SU-DHL-6 (cell line): Measurements from ENCODE around the gene MRPS22.

Experiments used
- H2AFZ ChIP-seq: fragments of 200-600 bp; sonication (generic); 2 replicates; pipeline ENCODE4 v1.6.1; 2014; ENCODE audit warnings: low read depth, mild to moderate bottlenecking, moderate library complexity, mixed read lengths, antibody characterized with exemption, low read length; ENCODE audit not compliant: severe bottlenecking
- H3F3A ChIP-seq: fragments of 200-600 bp; shearing (Covaris generic); 2 replicates; pipeline ENCODE4 v1.6.0; 2016; ENCODE audit warnings: antibody characterized with exemption, mild to moderate bottlenecking; ENCODE audit not compliant: insufficient read depth
- H3K27ac ChIP-seq: fragments of 200-600 bp; sonication (generic); 2 replicates; pipeline ENCODE4 v1.5.1; 2016; ENCODE audit warnings: low read depth, mild to moderate bottlenecking, low read length, moderate library complexity, mixed read lengths
- H3K27me3 ChIP-seq: fragments of 200-600 bp; sonication (generic), shearing (Covaris generic); 2 replicates; pipeline ENCODE4 v1.6.0; 2014; ENCODE audit warnings: mild to moderate bottlenecking, low read length
- H3K36me3 ChIP-seq: fragments of 200-600 bp; sonication (generic); 2 replicates; pipeline ENCODE4 v1.6.1; 2014; ENCODE audit warnings: mild to moderate bottlenecking, low read length, mixed read lengths
- H3K4me2 ChIP-seq: fragments of 300-600, 200-600 bp; shearing (Covaris generic), sonication (generic); 2 replicates; pipeline ENCODE4 v1.6.0; 2014; ENCODE audit warnings: low read length, low read depth, mild to moderate bottlenecking; ENCODE audit not compliant: poor library complexity, severe bottlenecking
- H3K4me3 ChIP-seq: fragments of 200-600 bp; sonication (generic); 2 replicates; pipeline ENCODE4 v1.5.1; 2014; ENCODE audit warnings: antibody characterized with exemption, low read length, mild to moderate bottlenecking, mixed read lengths; ENCODE audit not compliant: insufficient read depth, poor library complexity, severe bottlenecking
- H3K79me2 ChIP-seq: fragments of 200-600 bp; sonication (generic); 2 replicates; pipeline ENCODE4 v1.6.1; 2014; ENCODE audit warnings: mild to moderate bottlenecking, low read length, moderate library complexity; ENCODE audit not compliant: insufficient read depth
- H3K9ac ChIP-seq: fragments of 200-600 bp; sonication (generic); 2 replicates; pipeline ENCODE4 v1.7.0; 2014; ENCODE audit warnings: mild to moderate bottlenecking, low read length
- H3K9me2 ChIP-seq: fragments of 200-600 bp; sonication (generic); replicated peaks from 2 replicates; pipeline ENCODE4 v1.6.1; 2014; ENCODE audit warnings: low read length; ENCODE audit not compliant: insufficient read depth
- H3K9me3 ChIP-seq: fragments of 200-600 bp; sonication (generic); 2 replicates; pipeline ENCODE4 v1.6.1; 2014; ENCODE audit warnings: low read length, mixed read lengths; ENCODE audit not compliant: insufficient read depth
- H4K20me1 ChIP-seq: fragments of 200-600 bp; sonication (generic); 2 replicates; pipeline ENCODE4 v1.6.1; 2014; ENCODE audit warnings: low read depth, mild to moderate bottlenecking, antibody characterized with exemption, low read length, moderate library complexity, mixed read lengths
- CTCF ChIP-seq: fragments of 200-600 bp; sonication (generic); IDR thresholded peaks from one replicate; pipeline ENCODE4 v1.5.1; 2017; ENCODE audit warnings: antibody characterized with exemption, mild to moderate bottlenecking, low read length, moderate library complexity; ENCODE audit not compliant: insufficient read depth, poor library complexity, severe bottlenecking
- EZH2phosphoT487 ChIP-seq: fragments of 200-600 bp; sonication (generic), shearing (Covaris generic); conservative IDR thresholded peaks from 2 replicates; pipeline ENCODE4 v1.6.1; 2018; ENCODE audit warnings: mild to moderate bottlenecking, antibody characterized with exemption, low read length, moderate library complexity, mixed read lengths

Gene MRPS22

GRCh38 chr3:139317215-139317614 is 26.6 kb upstream of the MRPS22 start:
- H3K27me3 ChIP-seq: no peaks in the 10 kb centered on the region
- H3K9ac ChIP-seq: no peak overlapping the region
- H3K36me3 ChIP-seq: no peaks in the 10 kb centered on the region
- no peak overlapping the region for H3K27ac ChIP-seq
- no peak overlapping the region for H2AFZ ChIP-seq
- H3K79me2 ChIP-seq: no peaks in the 10 kb centered on the region
- H3F3A ChIP-seq: no peaks in the 10 kb centered on the region
- H3K4me2 ChIP-seq: no peak overlapping the region
- H3K9me3 ChIP-seq: no peaks in the 10 kb centered on the region
- TF ChIP-seq EZH2phosphoT487: no peak
- no peak for TF ChIP-seq CTCF
- no peaks in the 10 kb centered on the region for H4K20me1 ChIP-seq
- H3K9me2 ChIP-seq: no peaks in the 10 kb centered on the region
- H3K4me3 ChIP-seq: no peak overlapping the region

GRCh38 chr3:139317660-139318430 is 26.0 kb upstream of the MRPS22 start:
- Histone ChIP-seq H3K4me3 (no peak overlapping the region), H3K9ac (no peak overlapping the region), H3K27ac (no peak overlapping the region), H3F3A (no peaks in the 10 kb centered on the region), H3K9me3 (no peaks in the 10 kb centered on the region), H3K79me2 (no peaks in the 10 kb centered on the region), H3K9me2 (no peaks in the 10 kb centered on the region), H3K36me3 (no peaks in the 10 kb centered on the region), H3K27me3 (no peaks in the 10 kb centered on the region), H3K4me2 (no peak overlapping the region), H2AFZ (no peak overlapping the region), H4K20me1 (no peaks in the 10 kb centered on the region)
- TF ChIP-seq CTCF: no peak
- no peak for TF ChIP-seq EZH2phosphoT487

GRCh38 chr3:139318431-139318816 is 25.4 kb upstream of the MRPS22 start:
- Histone ChIP-seq H3K4me3 (no peak overlapping the region), H3K27me3 (no peaks in the 10 kb centered on the region), H3K79me2 (no peaks in the 10 kb centered on the region), H3K27ac (no peak overlapping the region), H4K20me1 (no peaks in the 10 kb centered on the region), H3K9ac (no peak overlapping the region), H3K9me3 (no peaks in the 10 kb centered on the region), H3K36me3 (no peaks in the 10 kb centered on the region), H3K4me2 (no peak overlapping the region), H2AFZ (no peak overlapping the region), H3K9me2 (no peaks in the 10 kb centered on the region), H3F3A (no peaks in the 10 kb centered on the region)
- no peak for TF ChIP-seq EZH2phosphoT487

- H3F3A ChIP-seq: no peaks in the 10 kb centered on the region
- H4K20me1 ChIP-seq: no peaks in the 10 kb centered on the region
Measured at GRCh38 chr3:139318826-139319225, 25.0 kb upstream of the MRPS22 start.

More at GRCh38 chr3:139318826-139319225, 25.0 kb upstream of the MRPS22 start:
- Histone ChIP-seq H3K79me2 (no peaks in the 10 kb centered on the region), H2AFZ (no peak overlapping the region), H3K4me3 (no peak overlapping the region), H3K4me2 (no peak overlapping the region), H3K27me3 (no peaks in the 10 kb centered on the region), H3K9me3 (no peaks in the 10 kb centered on the region), H3K9ac (no peak overlapping the region), H3K36me3 (no peaks in the 10 kb centered on the region), H3K9me2 (no peaks in the 10 kb centered on the region), H3K27ac (no peak overlapping the region)
- TF ChIP-seq EZH2phosphoT487 (no peak), CTCF (no peak)
